Spinal cord (tissue), 10 donors: ENCODE results near the gene MEIS1. TPM values are rescaled to one million over a fixed set of nuclear protein-coding genes. Genes with fewer than 3 reads are reported as not detected.
"Not testable (repeated sequence)": the region's sequence is repeated elsewhere in the genome, so short reads cannot be mapped to it uniquely, and the experiment has no call there.

ENCODE experiments used
- DNase-seq, 6 donors: peaks; one replicate each; pipeline versions ENCODE4 v3.0.0 to v3.0.0-alpha.2; 2013 to 2015; ENCODE audit warnings: low spot score in 6 of 6, low read depth in 4 of 6
- H3K27ac ChIP-seq: one replicate; pipeline ENCODE4 v1.5.1; 2013; ENCODE audit warnings: low read depth, low read length, control low read depth
- H3K27me3 ChIP-seq: one replicate; pipeline ENCODE4 v1.6.1; 2013; ENCODE audit warnings: low read length; ENCODE audit not compliant: control insufficient read depth, insufficient read depth
- H3K36me3 ChIP-seq: one replicate; pipeline ENCODE4 v1.6.1; 2013; ENCODE audit warnings: low read length; ENCODE audit not compliant: control insufficient read depth, insufficient read depth
- H3K4me1 ChIP-seq: one replicate; pipeline ENCODE4 v1.6.1; 2013; ENCODE audit warnings: low read length; ENCODE audit not compliant: control insufficient read depth, insufficient read depth
- H3K4me3 ChIP-seq: one replicate; pipeline ENCODE4 v1.5.1; 2013; ENCODE audit warnings: low read depth, low read length, control low read depth
- H3K9me3 ChIP-seq: one replicate; pipeline ENCODE4 v1.6.1; 2013; ENCODE audit warnings: low read length; ENCODE audit not compliant: control insufficient read depth, insufficient read depth
- WGBS: methylation state at CpG from one replicate; pipeline ENCODE4 v1.1.5; 2013; ENCODE audit warnings: missing lambda C conversion rate; ENCODE audit not compliant: insufficient coverage; 5-methylcytosine and 5-hydroxymethylcytosine counted together
- long read RNA-seq, 4 donors: transcript quantifications; one replicate each; lab custom pipeline, GENCODE V29; 2026
- polyA plus RNA-seq, 2 donors: library from polyadenylated mRNA; unstranded; fragments of 120-200 nt; gene quantifications; one replicate each; pipeline ENCODE4 v1.2.1, GENCODE V29; 2013; ENCODE audit not compliant: insufficient read length in 2 of 2
- total RNA-seq, 2 donors: library from RNA; depleted of rRNA in 1 of 2; stranded (reverse); fragments of 120-200 nt in 1 of 2; fragments of >200 nt in 1 of 2; gene quantifications; one replicate each; pipeline versions ENCODE4 v1.2.3 to v1.2.4, GENCODE V29; 2013 to 2014
- donor health status: healthy.

MEIS1 gene
- total RNA-seq: 10 to 100 TPM; 50.9 to 68.4 TPM
- 100 to 1,000 TPM in 1 of 2 donors, 10 to 100 TPM in 1; 95.6 to 118 TPM for polyA plus RNA-seq
- long read RNA-seq, donor 1, full-length matches to known transcripts: 39 of 119 reads
- long read RNA-seq, donor 1, partial matches to known transcripts: 80 of 119 reads
- long read RNA-seq, donor 1, other reads (novel, unspliced or antisense): 0 of 119 reads
- long read RNA-seq, donor 2, full-length matches to known transcripts: 4 of 17 reads
- long read RNA-seq, donor 2, partial matches to known transcripts: 13 of 17 reads
- long read RNA-seq, donor 2, other reads (novel, unspliced or antisense): 0 of 17 reads
- long read RNA-seq, donor 3, full-length matches to known transcripts: 3 of 27 reads
- long read RNA-seq, donor 3, partial matches to known transcripts: 24 of 27 reads
- long read RNA-seq, donor 3, other reads (novel, unspliced or antisense): 0 of 27 reads
- long read RNA-seq, donor 4, full-length matches to known transcripts: 35 of 175 reads
- long read RNA-seq, donor 4, partial matches to known transcripts: 125 of 175 reads
- long read RNA-seq, donor 4, other reads (novel, unspliced or antisense): 15 of 175 reads

DNA sequence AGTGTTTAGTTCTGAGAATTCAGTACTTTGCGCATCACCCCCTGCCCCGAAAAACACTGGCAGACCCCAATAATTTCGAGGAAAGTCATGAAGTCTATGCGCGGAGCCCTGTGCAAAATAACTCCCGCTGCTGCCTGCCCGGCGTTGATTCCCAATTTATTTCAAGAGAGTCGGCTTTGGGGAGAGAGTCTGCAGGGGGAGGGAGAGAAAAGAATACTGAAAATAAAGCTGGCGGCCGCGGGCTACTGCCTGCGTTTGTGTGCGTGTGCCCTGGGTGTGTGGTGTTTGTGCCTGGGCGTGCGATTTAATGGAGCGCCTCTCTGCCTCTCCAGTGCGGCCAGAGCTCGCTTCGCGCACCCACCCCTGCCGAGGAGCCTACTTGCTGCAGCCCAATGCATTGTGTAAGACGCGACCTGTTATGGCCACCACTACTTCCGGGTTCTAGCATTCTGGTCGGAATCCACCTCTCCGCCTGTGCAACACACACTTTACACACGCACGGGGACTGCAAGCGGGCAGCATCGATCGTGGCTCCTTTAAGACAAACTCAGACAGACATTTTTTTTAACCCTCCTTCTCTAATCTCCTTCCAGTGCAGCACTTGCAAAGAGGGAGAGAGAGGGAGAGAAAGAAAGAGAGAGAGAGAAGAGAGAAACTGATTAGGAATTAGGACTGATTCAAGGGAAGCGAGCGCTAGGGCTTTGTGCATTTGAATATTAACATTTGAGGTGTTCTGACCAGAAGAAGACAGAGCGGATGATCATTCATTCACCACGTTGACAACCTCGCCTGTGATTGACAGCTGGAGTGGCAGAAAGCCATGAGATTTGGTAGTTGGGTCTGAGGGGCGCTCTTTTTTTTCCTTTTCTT is at the start of gene MEIS1:
MEIS1 (plus strand) TSS at position 447 of the 870 bp plus-strand sequence. CDS start 732 bp downstream, outside the sequence.
- DNase-seq: peak in 5 of 6 donors; percentile 89 to 99 (median 92)
- WGBS: 0% methylated on average over 32 of the region's 38 CpGs
- peaks cover 15% of the 10 kb centered on the region for H3K36me3 ChIP-seq
- peak within 1 kb of the TSS; percentile 94 for H3K27ac ChIP-seq
- H3K4me3 ChIP-seq: peak within 1 kb of the TSS; percentile 94
- H3K9me3 ChIP-seq: no peaks in the 10 kb centered on the region
- peaks cover 29% of the 10 kb centered on the region for H3K4me1 ChIP-seq
- H3K27me3 ChIP-seq: peaks cover 24% of the 10 kb centered on the region

- Histone ChIP-seq H3K27me3 (no peaks in the 10 kb centered on the region), H3K27ac (no peak overlapping the region), H3K4me1 (no peaks in the 10 kb centered on the region), H3K36me3 (no peaks in the 10 kb centered on the region), H3K9me3 (no peaks in the 10 kb centered on the region), H3K4me3 (no peak overlapping the region)
- peak in 1 of 6 donors; percentile 73 for DNase-seq
- WGBS: 72% methylated on average over 5 of the region's 9 CpGs
Measured at GRCh38 chr2:66387016-66387753, 47.7 kb upstream of the MEIS1 start.

GRCh38 chr2:66389651-66390131 is 45.2 kb upstream of the MEIS1 start:
- no peak overlapping the region for H3K4me3 ChIP-seq
- no peaks in the 10 kb centered on the region for H3K36me3 ChIP-seq
- no peak overlapping the region for H3K27ac ChIP-seq
- H3K27me3 ChIP-seq: no peaks in the 10 kb centered on the region
- H3K9me3 ChIP-seq: no peaks in the 10 kb centered on the region
- H3K4me1 ChIP-seq: no peaks in the 10 kb centered on the region
- DNase-seq: no peak
- 88% methylated on average over 1 of the region's 3 CpGs for WGBS

DNA sequence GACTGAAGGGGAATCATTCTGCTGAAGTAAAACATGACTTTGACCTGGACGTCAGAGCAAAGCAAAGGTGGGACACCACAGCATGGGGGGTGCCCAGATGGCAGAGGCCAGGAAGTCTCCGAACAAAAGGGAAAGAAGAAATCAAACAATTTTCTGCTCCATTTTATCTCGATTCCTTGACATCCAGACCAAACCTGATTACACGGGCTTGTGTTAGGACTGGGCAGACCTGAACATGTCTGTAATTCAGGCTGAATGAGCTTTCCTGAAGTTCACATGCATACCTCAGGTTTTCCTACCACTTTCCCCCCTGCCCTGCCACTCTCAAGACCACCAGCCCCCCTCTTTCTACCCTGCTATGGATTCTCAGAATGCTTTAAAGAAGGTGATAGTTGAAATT is 44.8 kb upstream of the MEIS1 start:
- WGBS: 78% methylated on average over 3 of the region's 4 CpGs
- H3K27ac ChIP-seq: no peak overlapping the region
- no peaks in the 10 kb centered on the region for H3K4me1 ChIP-seq
- no peak for DNase-seq
- H3K4me3 ChIP-seq: no peak overlapping the region
- H3K27me3 ChIP-seq: no peaks in the 10 kb centered on the region
- H3K36me3 ChIP-seq: no peaks in the 10 kb centered on the region
- no peaks in the 10 kb centered on the region for H3K9me3 ChIP-seq

GRCh38 chr2:66390811-66391210 is 44.1 kb upstream of the MEIS1 start:
- Histone ChIP-seq H3K4me3 (no peak overlapping the region), H3K27ac (no peak overlapping the region), H3K9me3 (no peaks in the 10 kb centered on the region), H3K27me3 (no peaks in the 10 kb centered on the region), H3K4me1 (no peaks in the 10 kb centered on the region), H3K36me3 (no peaks in the 10 kb centered on the region)
- DNase-seq: no peak
- WGBS: 89% methylated on average over 7 of the region's 9 CpGs

DNA sequence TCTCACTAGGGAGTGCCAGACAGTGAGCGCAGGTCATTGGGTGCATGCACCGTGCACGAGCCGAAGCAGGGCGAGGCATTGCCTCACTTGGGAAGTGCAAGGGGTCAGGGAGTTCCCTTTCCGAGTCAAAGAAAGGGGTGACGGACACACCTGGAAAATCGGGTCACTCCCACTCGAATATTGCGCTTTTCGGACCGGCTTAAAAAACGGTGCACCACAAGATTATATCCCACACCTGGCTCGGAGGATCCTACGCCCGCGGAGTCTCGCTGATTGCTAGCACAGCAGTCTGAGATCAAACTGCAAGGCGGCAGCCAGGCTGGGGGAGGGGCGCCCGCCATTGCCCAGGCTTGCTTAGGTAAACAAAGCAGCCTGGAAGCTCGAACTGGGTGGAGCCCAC is 43.7 kb upstream of the MEIS1 start:
- DNase-seq, H3K4me1 ChIP-seq, H3K4me3 ChIP-seq, H3K27me3 ChIP-seq, H3K36me3 ChIP-seq, H3K27ac ChIP-seq, H3K9me3 ChIP-seq: not testable (repeated sequence)
- 100% methylated on average over 2 of the region's 22 CpGs for WGBS

DNA sequence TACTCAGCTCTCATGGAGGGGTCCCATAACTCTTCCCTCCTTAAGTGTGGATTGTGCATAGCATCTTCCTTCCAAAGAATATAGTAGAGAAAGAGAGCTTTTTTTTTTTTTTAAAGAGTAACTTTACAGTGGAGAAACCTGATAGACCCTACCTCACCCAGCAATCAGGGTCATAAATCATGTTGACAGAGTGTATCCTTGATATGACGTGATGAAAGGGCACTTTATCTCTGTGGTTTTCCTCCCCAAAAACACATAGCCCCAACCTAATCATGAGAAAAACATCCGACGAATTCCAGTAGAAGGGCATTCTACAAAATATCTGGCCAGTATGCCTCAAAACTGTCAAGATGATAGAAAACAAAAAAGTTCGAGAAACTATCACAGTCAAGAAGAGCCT is 29.5 kb upstream of the MEIS1 start:
- Histone ChIP-seq H3K4me1 (no peaks in the 10 kb centered on the region), H3K36me3 (no peaks in the 10 kb centered on the region), H3K4me3 (no peak overlapping the region), H3K27ac (no peak overlapping the region), H3K27me3 (no peaks in the 10 kb centered on the region), H3K9me3 (no peaks in the 10 kb centered on the region)
- DNase-seq: no peak
- WGBS: no CpG with 5 or more reads among the region's 4 CpGs

DNA sequence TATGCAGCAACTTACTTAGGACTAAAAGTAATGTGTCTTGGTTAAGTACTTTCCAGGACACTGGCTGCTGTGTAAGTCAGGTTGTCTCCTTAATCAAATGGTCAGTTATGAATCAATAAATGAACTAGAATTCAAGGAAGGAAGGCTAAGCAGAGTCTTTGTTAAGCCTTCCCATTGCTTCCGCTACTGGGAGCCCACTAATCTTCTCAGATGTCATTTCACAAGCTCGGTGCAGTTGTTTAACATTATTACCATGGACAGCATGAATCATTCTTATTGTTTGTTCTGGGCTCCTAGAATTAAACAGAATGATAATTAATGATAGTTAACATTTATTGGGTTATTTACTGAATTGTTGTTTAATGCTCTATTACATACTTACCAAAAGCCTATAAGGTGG is 26.0 kb upstream of the MEIS1 start:
- H3K36me3 ChIP-seq: no peaks in the 10 kb centered on the region
- no peak overlapping the region for H3K27ac ChIP-seq
- no peak overlapping the region for H3K4me3 ChIP-seq
- H3K9me3 ChIP-seq: no peaks in the 10 kb centered on the region
- WGBS: no CpG with 5 or more reads among the region's 2 CpGs
- DNase-seq: no peak
- no peaks in the 10 kb centered on the region for H3K27me3 ChIP-seq
- no peaks in the 10 kb centered on the region for H3K4me1 ChIP-seq

DNA sequence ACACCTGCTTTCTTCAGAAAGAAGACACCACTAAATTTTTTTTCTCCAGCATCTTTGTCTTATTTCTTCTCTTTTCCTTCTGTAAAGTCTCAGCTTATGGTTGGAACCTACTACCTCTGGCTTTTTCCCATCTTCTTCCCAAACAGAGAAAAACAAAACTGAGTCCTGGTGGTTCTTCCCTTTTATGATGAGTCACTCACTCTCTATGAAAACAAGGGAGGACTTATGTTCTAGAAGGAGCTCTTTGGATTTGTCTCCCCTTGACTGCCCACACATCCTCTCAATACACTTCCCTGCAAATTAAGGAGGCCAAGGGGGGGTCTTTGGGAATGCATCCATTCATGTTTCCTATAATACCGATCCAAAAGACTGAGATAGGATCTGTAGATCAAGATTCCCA is 22.1 kb upstream of the MEIS1 start:
- no peaks in the 10 kb centered on the region for H3K27me3 ChIP-seq
- no peak overlapping the region for H3K4me3 ChIP-seq
- H3K27ac ChIP-seq: no peak overlapping the region
- WGBS: no CpG with 5 or more reads among the region's 1 CpG
- DNase-seq: no peak
- H3K9me3 ChIP-seq: no peaks in the 10 kb centered on the region
- no peaks in the 10 kb centered on the region for H3K4me1 ChIP-seq
- no peaks in the 10 kb centered on the region for H3K36me3 ChIP-seq
